ENCODE measurements around the gene HS3ST5.
A peak's percentile ranks its signal among the peaks of the same experiment; 100 is the strongest.

Gene HS3ST5

GRCh38 chr6:114342826-114343781 is at the start of gene HS3ST5:
Gene HS3ST5 (minus strand): TSS chr6:114343023. CDS start chr6:114062845, 280,178 bp downstream.
- peak; percentile 15 for DNase-seq (ENCODE audit: low spot score)

- DNase-seq (ENCODE audit: low spot score) = no peak
Observed at GRCh38 chr6:114390176-114390575, 47.4 kb upstream of the HS3ST5 start.

GRCh38 chr6:114389111-114389510 is 46.3 kb upstream of the HS3ST5 start:
- no peak for DNase-seq (ENCODE audit: low spot score)

GRCh38 chr6:114382406-114382805 is 39.6 kb upstream of the HS3ST5 start:
- DNase-seq (ENCODE audit: low spot score) = no peak

- DNase-seq (ENCODE audit: low spot score) = no peak
Observed at GRCh38 chr6:114377881-114378280, 35.1 kb upstream of the HS3ST5 start.

- DNase-seq (ENCODE audit: low spot score) = no peak
Observed at GRCh38 chr6:114376611-114377175, 33.9 kb upstream of the HS3ST5 start.

- DNase-seq (ENCODE audit: low spot score) = no peak
Observed at GRCh38 chr6:114375541-114376192, 32.8 kb upstream of the HS3ST5 start.

- no peak for DNase-seq (ENCODE audit: low spot score)
Observed at GRCh38 chr6:114367315-114367961, 24.6 kb upstream of the HS3ST5 start.

- DNase-seq (ENCODE audit: low spot score) = no peak
Observed at GRCh38 chr6:114366899-114367298, 24.1 kb upstream of the HS3ST5 start.

GRCh38 chr6:114364301-114364700 is 21.5 kb upstream of the HS3ST5 start:
- DNase-seq (ENCODE audit: low spot score) = no peak

- DNase-seq (ENCODE audit: low spot score) = no peak
Observed at GRCh38 chr6:114362957-114363356, 20.1 kb upstream of the HS3ST5 start.

GRCh38 chr6:114362396-114362795 is 19.6 kb upstream of the HS3ST5 start:
- DNase-seq (ENCODE audit: low spot score) = no peak

- DNase-seq (ENCODE audit: low spot score) = no peak
Observed at GRCh38 chr6:114361036-114361435, 18.2 kb upstream of the HS3ST5 start.

GRCh38 chr6:114355300-114355699 is 12.5 kb upstream of the HS3ST5 start:
- DNase-seq (ENCODE audit: low spot score) = no peak

- no peak for DNase-seq (ENCODE audit: low spot score)
Observed at GRCh38 chr6:114354482-114354881, 11.7 kb upstream of the HS3ST5 start.

- DNase-seq (ENCODE audit: low spot score) = no peak
Observed at GRCh38 chr6:114346451-114346850, 3.6 kb upstream of the HS3ST5 start.

- no peak for DNase-seq (ENCODE audit: low spot score)
Observed at GRCh38 chr6:114344971-114345275, 2.1 kb upstream of the HS3ST5 start.

- no peak for DNase-seq (ENCODE audit: low spot score)
Observed at GRCh38 chr6:114344246-114344970, 1.6 kb upstream of the HS3ST5 start.

- DNase-seq (ENCODE audit: low spot score) = no peak
Observed at GRCh38 chr6:114343782-114344144, 940 bp upstream of the HS3ST5 start.

GRCh38 chr6:114342086-114342825 is 567 bp downstream of the HS3ST5 start:
- DNase-seq (ENCODE audit: low spot score) = no peak

GRCh38 chr6:114339706-114340105 is 3.1 kb downstream of the HS3ST5 start:
- no peak for DNase-seq (ENCODE audit: low spot score)
